Measurements from ENCODE around the gene ZAP70. TPM values are rescaled to one million over a fixed set of nuclear protein-coding genes. Genes with fewer than 3 reads are reported as not detected.
A peak's percentile ranks its signal among the peaks of the same experiment; 100 is the strongest.
"Not testable (repeated sequence)": the region's sequence is repeated elsewhere in the genome, so short reads cannot be mapped to it uniquely, and the experiment has no call there.

ZAP70 gene
- total RNA-seq, 2 experiments from 2014 or later: 283 TPM

GRCh38 chr2:97676620-97677019, 36.8 kb upstream of the ZAP70 start:
- Mint-ChIP-seq H3K27me3 (no peaks in the 10 kb centered on the region), H3K4me3 (no peak overlapping the region), H3K4me1 (peaks cover 33% of the 10 kb centered on the region), H3K9me3 (no peaks in the 10 kb centered on the region), H3K27ac (no peak overlapping the region), H3K36me3 (ENCODE audit: low read depth) (no peaks in the 10 kb centered on the region)
- POLR2A ChIA-PET: interaction anchor here (1.0 to 1.8 kb wide), 2 partner anchors 13 to 20 kb away, joined by 3 to 7 read pairs; partner anchors contain the start of gene ACTR1B
- CTCF ChIA-PET: interaction anchor here (0.8 to 1.5 kb wide), 4 partner anchors 10 to 105 kb away, joined by 3 to 8 read pairs (median 6); no protein-coding TSS in a partner anchor
- DNase-seq: peak; percentile 12

- no peaks in the 10 kb centered on the region for H3K36me3 Mint-ChIP-seq (ENCODE audit: low read depth)
- H3K27me3 Mint-ChIP-seq: no peaks in the 10 kb centered on the region
- POLR2A ChIA-PET: interaction anchor here (0.6 kb wide), 1 partner anchor 32 kb away, joined by 3 read pairs; the partner anchor contains the start of gene COX5B
Observed at GRCh38 chr2:97677480-97677879, 35.9 kb upstream of the ZAP70 start.

GRCh38 chr2:97678298-97678697, 35.1 kb upstream of the ZAP70 start:
- H3K9me3 Mint-ChIP-seq: no peaks in the 10 kb centered on the region
- H3K36me3 Mint-ChIP-seq (ENCODE audit: low read depth): no peaks in the 10 kb centered on the region
- H3K4me1 Mint-ChIP-seq: peaks cover 31% of the 10 kb centered on the region
- H3K27ac Mint-ChIP-seq: no peak overlapping the region
- ChIA-PET CTCF (interaction anchor here (1.5 kb wide), 1 partner anchor 22 kb away, joined by 4 read pairs; no protein-coding TSS in a partner anchor), POLR2A (no interaction called here)
- H3K27me3 Mint-ChIP-seq: no peaks in the 10 kb centered on the region
- H3K4me3 Mint-ChIP-seq: no peak overlapping the region
- no peak for DNase-seq

More at GRCh38 chr2:97677480-97677879, 35.9 kb upstream of the ZAP70 start:
- no peak overlapping the region for H3K4me3 Mint-ChIP-seq
- CTCF ChIA-PET: interaction anchor here (0.8 to 1.4 kb wide), 3 partner anchors 12 to 106 kb away, joined by 3 to 8 read pairs (median 7); no protein-coding TSS in a partner anchor
- H3K4me1 Mint-ChIP-seq: peaks cover 36% of the 10 kb centered on the region
- no peak overlapping the region for H3K27ac Mint-ChIP-seq
- no peaks in the 10 kb centered on the region for H3K9me3 Mint-ChIP-seq
- DNase-seq: no peak

- ChIA-PET POLR2A (interaction anchor here (1.3 kb wide), 1 partner anchor 42 kb away, joined by 5 read pairs; the partner anchor contains the start of gene COX5B), CTCF (interaction anchor here (2.9 kb wide), 1 partner anchor 96 kb away, joined by 12 read pairs; no protein-coding TSS in a partner anchor)
- peaks cover 19% of the 10 kb centered on the region for H3K4me1 Mint-ChIP-seq
- H3K4me3 Mint-ChIP-seq; H3K27ac Mint-ChIP-seq; H3K9me3 Mint-ChIP-seq; DNase-seq; H3K27me3 Mint-ChIP-seq; H3K36me3 Mint-ChIP-seq (ENCODE audit: low read depth): not testable (repeated sequence)
Observed at GRCh38 chr2:97687235-97687634, 26.1 kb upstream of the ZAP70 start.

DNA sequence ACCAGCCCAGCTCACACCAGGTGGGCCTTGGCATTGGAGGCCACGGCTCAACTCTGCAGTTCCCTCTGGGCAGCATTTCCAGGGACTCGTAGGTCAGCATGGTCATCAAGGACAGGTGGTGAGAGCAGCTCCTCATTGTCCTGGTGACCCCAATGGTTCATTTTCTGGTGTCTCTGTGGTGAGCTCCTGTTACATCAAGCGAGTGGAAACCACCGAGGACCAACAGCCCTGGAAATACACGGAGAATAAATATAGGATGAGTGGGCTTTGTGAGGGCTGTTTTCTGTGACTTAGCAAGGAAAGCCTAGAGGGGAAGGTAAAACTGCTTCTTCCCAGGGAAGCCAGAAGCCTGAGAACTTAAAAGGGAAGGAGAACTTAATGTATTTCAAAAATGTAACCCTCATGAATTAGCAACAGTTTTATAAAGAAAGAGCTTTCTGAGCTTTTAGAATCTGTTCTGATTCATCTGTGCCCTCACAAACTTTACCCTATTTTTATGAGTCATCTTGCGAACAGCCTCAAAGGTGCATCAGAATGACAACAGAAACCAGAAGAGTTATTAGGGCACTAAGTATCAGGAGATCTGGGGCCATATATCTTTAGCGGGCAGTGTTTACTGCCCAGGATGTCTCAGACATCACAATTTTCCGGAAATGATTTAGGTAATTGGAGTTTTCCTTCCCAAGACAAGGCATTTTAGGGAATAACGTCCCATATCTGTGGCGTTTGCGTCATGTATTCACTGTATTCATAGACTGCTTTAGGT, 25.1 kb upstream of the ZAP70 start:
- ChIA-PET POLR2A (interaction anchor here (0.7 to 1.3 kb wide), 3 partner anchors 26 to 97 kb away, joined by 4 to 7 read pairs (median 5); partner anchors contain the start of gene COX5B), CTCF (interaction anchor here (1.0 to 2.9 kb wide), 4 partner anchors 9 to 97 kb away, joined by 3 to 12 read pairs (median 6); no protein-coding TSS in a partner anchor)
- Mint-ChIP-seq H3K4me3 (no peak overlapping the region), H3K27ac (peak overlapping the region; percentile 18), H3K36me3 (ENCODE audit: low read depth) (no peaks in the 10 kb centered on the region), H3K4me1 (peaks cover 18% of the 10 kb centered on the region), H3K27me3 (no peaks in the 10 kb centered on the region), H3K9me3 (no peaks in the 10 kb centered on the region)
- no peak for DNase-seq

- ChIA-PET CTCF (interaction anchor here (1.4 kb wide), 2 partner anchors 8 to 27 kb away, joined by 3 to 5 read pairs; partner anchors contain the start of gene ACTR1B), POLR2A (no interaction called here)
- H3K4me1 Mint-ChIP-seq: peaks cover 18% of the 10 kb centered on the region
Observed at GRCh38 chr2:97691166-97691565, 22.2 kb upstream of the ZAP70 start.

DNA sequence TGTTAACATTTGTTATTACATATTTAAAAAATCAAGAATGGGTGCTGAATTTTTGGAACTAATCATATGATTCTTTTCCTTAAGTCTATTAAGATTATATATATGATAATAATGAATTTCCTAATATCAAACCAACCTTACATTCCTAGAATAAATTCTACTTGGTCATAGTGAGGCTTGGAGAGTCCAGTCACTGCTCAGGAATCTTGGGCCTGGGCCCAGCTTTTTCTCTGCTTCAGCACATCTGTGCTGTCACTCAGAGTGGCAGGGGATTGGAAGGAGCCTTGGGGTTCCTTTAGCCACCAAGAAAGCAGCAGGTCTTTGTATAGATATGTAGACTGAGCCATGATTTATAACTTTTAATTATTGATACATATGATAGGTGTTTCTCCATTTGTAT, 19.9 kb upstream of the ZAP70 start:
- H3K27ac Mint-ChIP-seq: no peak overlapping the region
- CTCF ChIA-PET: interaction anchor here (0.8 kb wide), 1 partner anchor 47 kb away, joined by 3 read pairs; no protein-coding TSS in a partner anchor
- H3K4me3 Mint-ChIP-seq: no peak overlapping the region
- H3K27me3 Mint-ChIP-seq: peaks cover 2% of the 10 kb centered on the region
- POLR2A ChIA-PET: no interaction called here
- H3K9me3 Mint-ChIP-seq: no peaks in the 10 kb centered on the region
- peaks cover 15% of the 10 kb centered on the region for H3K4me1 Mint-ChIP-seq
- no peaks in the 10 kb centered on the region for H3K36me3 Mint-ChIP-seq (ENCODE audit: low read depth)
- peak; percentile 6 for DNase-seq

More at GRCh38 chr2:97691166-97691565, 22.2 kb upstream of the ZAP70 start:
- Mint-ChIP-seq H3K36me3 (ENCODE audit: low read depth) (no peaks in the 10 kb centered on the region), H3K9me3 (no peaks in the 10 kb centered on the region), H3K27ac (no peak overlapping the region), H3K4me3 (no peak overlapping the region), H3K27me3 (no peaks in the 10 kb centered on the region)
- DNase-seq: no peak

- Mint-ChIP-seq H3K4me1 (peaks cover 10% of the 10 kb centered on the region), H3K4me3 (no peak overlapping the region), H3K9me3 (no peaks in the 10 kb centered on the region), H3K36me3 (ENCODE audit: low read depth) (no peaks in the 10 kb centered on the region), H3K27ac (no peak overlapping the region), H3K27me3 (peaks cover 2% of the 10 kb centered on the region)
- CTCF ChIA-PET: interaction anchor here (1.3 to 6.7 kb wide), 6 partner anchors 14 to 105 kb away, joined by 5 to 122 read pairs (median 42); partner anchors contain the start of genes ACTR1B, ANKRD36B, C2orf92 and COX5B
- peak; percentile 7 for DNase-seq
- POLR2A ChIA-PET: interaction anchor here (5.8 kb wide), 1 partner anchor 105 kb away, joined by 50 read pairs; the partner anchor contains the start of gene ANKRD36B
Observed at GRCh38 chr2:97695744-97696143, 17.6 kb upstream of the ZAP70 start.

GRCh38 chr2:97697252-97698235, 15.8 kb upstream of the ZAP70 start:
- no peak overlapping the region for H3K4me3 Mint-ChIP-seq
- peaks cover 10% of the 10 kb centered on the region for H3K4me1 Mint-ChIP-seq

DNA sequence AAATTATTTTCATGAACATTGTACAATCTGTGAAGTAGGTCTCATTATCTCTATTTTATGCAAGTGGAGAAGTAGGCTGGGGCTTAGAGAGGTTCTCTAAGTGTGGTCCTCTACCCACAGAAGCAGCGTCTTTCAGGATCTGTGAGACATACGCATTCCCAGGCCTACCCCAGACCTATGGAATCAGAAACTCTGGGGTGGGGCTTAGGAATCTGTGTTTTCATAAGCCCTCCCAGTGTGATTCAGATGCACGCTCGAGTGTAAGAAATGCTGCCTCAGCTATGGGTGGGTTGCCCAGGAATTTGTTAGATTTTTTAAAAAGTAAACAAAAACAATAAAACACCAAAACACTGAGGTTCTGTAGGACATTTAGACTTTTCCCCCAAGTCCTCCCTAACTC, 14.8 kb upstream of the ZAP70 start:
- DNase-seq: peak; percentile 2
- H3K9me3 Mint-ChIP-seq: no peaks in the 10 kb centered on the region
- H3K27me3 Mint-ChIP-seq: peaks cover 2% of the 10 kb centered on the region
- CTCF ChIA-PET: interaction anchor here (0.8 to 6.7 kb wide), 17 partner anchors 7 to 107 kb away, joined by 3 to 122 read pairs (median 12); partner anchors contain the start of genes ACTR1B, ANKRD36B, COX5B and ZAP70
- H3K36me3 Mint-ChIP-seq (ENCODE audit: low read depth): no peaks in the 10 kb centered on the region
- H3K27ac Mint-ChIP-seq: no peak overlapping the region
- no peak overlapping the region for H3K4me3 Mint-ChIP-seq
- POLR2A ChIA-PET: interaction anchor here (0.8 to 5.8 kb wide), 6 partner anchors 10 to 108 kb away, joined by 3 to 50 read pairs (median 4); partner anchors contain the start of genes ACTR1B, ANKRD36B and COX5B
- peaks cover 10% of the 10 kb centered on the region for H3K4me1 Mint-ChIP-seq

More at GRCh38 chr2:97697252-97698235, 15.8 kb upstream of the ZAP70 start:
- peak; percentile 93 for DNase-seq
- Mint-ChIP-seq H3K27me3 (peaks cover 2% of the 10 kb centered on the region), H3K9me3 (no peaks in the 10 kb centered on the region), H3K36me3 (ENCODE audit: low read depth) (no peaks in the 10 kb centered on the region), H3K27ac (no peak overlapping the region)
- ChIA-PET CTCF (interaction anchor here (0.6 to 6.7 kb wide), 21 partner anchors 9 to 687 kb away, joined by 3 to 122 read pairs (median 7); partner anchors contain the start of genes ACTR1B, ANKRD36B, COX5B and ZAP70), POLR2A (interaction anchor here (0.8 to 5.8 kb wide), 7 partner anchors 11 to 107 kb away, joined by 3 to 50 read pairs (median 3); partner anchors contain the start of genes ACTR1B, ANKRD36B and COX5B)

GRCh38 chr2:97699765-97700444, 13.5 kb upstream of the ZAP70 start:
- H3K36me3 Mint-ChIP-seq (ENCODE audit: low read depth): no peaks in the 10 kb centered on the region
- peaks cover 10% of the 10 kb centered on the region for H3K4me1 Mint-ChIP-seq
- no peaks in the 10 kb centered on the region for H3K9me3 Mint-ChIP-seq
- POLR2A ChIA-PET: interaction anchor here (1.0 to 5.8 kb wide), 9 partner anchors 14 to 110 kb away, joined by 3 to 50 read pairs (median 5); partner anchors contain the start of genes ANKRD36B, COX5B and ZAP70
- CTCF ChIA-PET: interaction anchor here (0.7 to 6.7 kb wide), 27 partner anchors 9 to 685 kb away, joined by 3 to 122 read pairs (median 8); partner anchors contain the start of genes ACTR1B, ANKRD36B, COX5B and ZAP70
- H3K4me3 Mint-ChIP-seq: no peak overlapping the region
- no peak overlapping the region for H3K27ac Mint-ChIP-seq
- DNase-seq: peak; percentile 75
- peaks cover 2% of the 10 kb centered on the region for H3K27me3 Mint-ChIP-seq
